Spleen (tissue), 7 donors: Measurements from ENCODE around the gene CLDN6.

ENCODE experiments used
- CTCF ChIP-seq, 11 experiments: fragments of 200-600 bp in 7 of 11; fragments of 450-650 bp in 4 of 11; sonication (generic) in 4 of 11; IDR thresholded peaks in 8 of 11; conservative IDR thresholded peaks in 3 of 11; 1 replicate in 7 of 11; 2 replicates in 4 of 11; pipeline versions ENCODE4 v1.4.0 to v1.8.0; 2016 to 2021; ENCODE audit warnings: antibody characterized with exemption in 11 of 11, inconsistent platforms in 4 of 11, mild to moderate bottlenecking in 1 of 11
- POLR2A ChIP-seq, 3 donors: fragments of 450-650 bp; IDR thresholded peaks; one replicate each; pipeline ENCODE4 v1.5.1; 2017; ENCODE audit warnings: antibody characterized with exemption in 3 of 3, mild to moderate bottlenecking in 1 of 3
- POLR2AphosphoS5 ChIP-seq, 3 donors: sonication (generic); formaldehyde crosslinking; IDR thresholded peaks; one replicate each; pipeline ENCODE4 v1.5.1; 2017; ENCODE audit warnings: antibody characterized with exemption in 3 of 3
- donor health status: DM: no; HTN: no; CAD: no; lungs with moderate emphysema.
- donor health status: DM: no; HTN: no; CAD: no.
- donor health status: DM: no; HTN: no; CAD: no.

GRCh38 chr16:3038896-3039295, 20.9 kb upstream of the CLDN6 start:
- TF ChIP-seq POLR2AphosphoS5 (IDR thresholded peaks at IDR 0.05) = no peak
- no peak for TF ChIP-seq CTCF (IDR thresholded peaks at IDR 0.05 in 8 of 11, conservative IDR thresholded peaks at IDR 0.05 in 3 of 11)
- TF ChIP-seq POLR2A (IDR thresholded peaks at IDR 0.05) = no peak
